GM12872 (cell line): ENCODE data around the gene DIAPH3.

ENCODE experiments used
- TF ChIP-seq, protein P1 (sequence below): IDR thresholded peaks from 3 replicates; pipeline ENCODE4 v1.5.1; 2011; ENCODE audit warnings: low read depth, mild to moderate bottlenecking, low read length, moderate library complexity; ENCODE audit not compliant: insufficient read depth

Gene DIAPH3

DNA sequence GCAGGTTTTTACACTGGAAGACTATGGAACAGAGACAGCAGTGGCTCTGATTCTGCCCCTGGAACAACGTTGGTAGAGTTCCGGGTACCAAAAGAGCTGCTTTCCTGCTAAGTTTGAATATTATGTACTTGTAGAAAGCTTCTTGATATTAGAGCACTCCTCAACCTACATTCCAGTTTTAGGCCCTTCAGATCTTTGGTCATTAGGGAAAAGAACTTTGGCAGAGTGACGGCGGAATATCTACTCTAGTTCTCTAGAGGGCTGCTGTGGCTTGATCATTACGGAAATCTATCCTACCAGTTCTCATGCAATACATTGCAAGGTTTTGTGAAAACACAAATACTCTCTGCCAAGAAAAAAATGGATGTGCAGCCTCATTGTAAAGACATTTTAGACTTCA is 415.7 kb downstream of the DIAPH3 start:
- TF ChIP-seq, protein P1, sequence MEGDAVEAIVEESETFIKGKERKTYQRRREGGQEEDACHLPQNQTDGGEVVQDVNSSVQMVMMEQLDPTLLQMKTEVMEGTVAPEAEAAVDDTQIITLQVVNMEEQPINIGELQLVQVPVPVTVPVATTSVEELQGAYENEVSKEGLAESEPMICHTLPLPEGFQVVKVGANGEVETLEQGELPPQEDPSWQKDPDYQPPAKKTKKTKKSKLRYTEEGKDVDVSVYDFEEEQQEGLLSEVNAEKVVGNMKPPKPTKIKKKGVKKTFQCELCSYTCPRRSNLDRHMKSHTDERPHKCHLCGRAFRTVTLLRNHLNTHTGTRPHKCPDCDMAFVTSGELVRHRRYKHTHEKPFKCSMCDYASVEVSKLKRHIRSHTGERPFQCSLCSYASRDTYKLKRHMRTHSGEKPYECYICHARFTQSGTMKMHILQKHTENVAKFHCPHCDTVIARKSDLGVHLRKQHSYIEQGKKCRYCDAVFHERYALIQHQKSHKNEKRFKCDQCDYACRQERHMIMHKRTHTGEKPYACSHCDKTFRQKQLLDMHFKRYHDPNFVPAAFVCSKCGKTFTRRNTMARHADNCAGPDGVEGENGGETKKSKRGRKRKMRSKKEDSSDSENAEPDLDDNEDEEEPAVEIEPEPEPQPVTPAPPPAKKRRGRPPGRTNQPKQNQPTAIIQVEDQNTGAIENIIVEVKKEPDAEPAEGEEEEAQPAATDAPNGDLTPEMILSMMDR: no peak

DNA sequence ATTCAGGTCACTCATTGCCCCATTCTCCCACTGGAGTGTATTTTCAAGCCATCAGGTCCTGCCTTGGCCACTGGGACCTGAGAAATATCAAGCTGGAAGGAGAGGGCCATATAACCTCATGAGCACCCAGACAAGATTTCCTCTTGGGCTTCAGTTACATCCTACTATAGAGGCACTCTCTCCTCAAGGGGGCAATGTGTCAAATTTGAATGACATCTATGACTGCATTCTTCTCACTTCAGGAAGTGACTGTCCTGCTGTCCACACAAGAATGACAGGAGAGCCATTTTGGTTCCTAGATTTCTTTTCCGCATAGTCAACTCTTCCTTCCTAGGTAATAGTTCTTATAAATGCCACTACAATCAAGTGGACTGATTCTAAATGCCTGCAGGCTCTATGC is 416.2 kb downstream of the DIAPH3 start:
- TF ChIP-seq, protein P1: peak; percentile 20; the same call in 1 of the 3 replicates

DNA sequence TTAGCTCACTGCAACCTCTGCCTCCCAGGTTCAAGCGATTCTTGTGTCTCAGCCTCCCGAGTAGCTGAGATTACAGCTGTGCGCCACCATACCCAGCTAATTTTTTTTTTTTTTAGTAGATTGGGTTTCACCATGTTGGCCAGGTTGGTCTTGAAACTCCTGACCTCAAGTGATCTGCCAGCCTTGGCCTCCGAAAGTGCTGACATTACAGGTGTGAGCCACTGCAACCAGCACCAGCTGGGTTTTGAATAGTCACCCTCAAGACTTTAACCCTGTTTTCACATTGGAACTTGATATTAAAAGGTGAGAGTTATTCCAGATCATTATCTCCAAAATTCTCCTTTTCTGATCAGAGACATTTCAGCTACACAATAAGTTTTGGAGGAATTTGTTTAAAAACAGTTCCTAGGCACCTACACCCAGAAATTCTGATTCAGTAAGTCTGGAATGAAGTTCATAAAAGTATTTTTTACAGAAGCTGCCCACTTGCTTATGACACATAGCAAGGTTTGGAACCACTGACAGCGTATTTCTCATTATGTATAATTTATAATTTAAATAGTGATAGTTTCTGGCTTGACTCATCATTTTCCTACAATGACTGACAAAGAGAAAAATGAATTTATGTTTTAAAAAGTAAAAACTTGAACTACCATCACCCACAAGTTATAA is 417.3 kb downstream of the DIAPH3 start:
- TF ChIP-seq, protein P1: no peak

GRCh38 chr13:59745392-59745788 is 418.3 kb downstream of the DIAPH3 start:
- TF ChIP-seq, protein P1: no peak

GRCh38 chr13:59744747-59745391 is 418.9 kb downstream of the DIAPH3 start:
- TF ChIP-seq, protein P1: no peak

DNA sequence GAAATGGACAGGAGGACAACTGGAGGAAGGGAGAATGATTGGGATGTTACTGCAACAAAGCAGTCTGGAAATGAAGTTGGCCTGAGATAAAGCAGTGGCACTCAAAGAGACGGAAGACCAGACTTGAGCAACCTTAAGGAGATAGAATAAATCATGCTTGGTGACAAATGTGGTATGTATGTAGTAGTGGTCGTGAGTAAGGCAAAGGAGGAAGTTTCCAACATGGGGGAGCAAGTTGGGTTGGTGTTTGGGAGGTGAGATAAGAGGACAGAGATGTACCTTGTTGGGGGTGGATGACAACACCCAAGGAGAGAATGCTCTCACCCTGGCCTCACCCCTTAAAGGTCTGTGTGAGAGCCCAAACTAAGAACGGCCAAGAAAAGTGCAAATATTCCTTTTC is 420.5 kb downstream of the DIAPH3 start:
- TF ChIP-seq, protein P1: no peak

- TF ChIP-seq, protein P1: no peak
Observed at GRCh38 chr13:59742467-59742866, 421.3 kb downstream of the DIAPH3 start.
